Activated naive CD4-positive, alpha-beta T cell treated with anti-CD3 and anti-CD28 coated beads, Interleukin-2, amount 50 U/mL, for 24 hours (primary cell): ENCODE results near the gene STARD8.
"Not testable (repeated sequence)": the region's sequence is repeated elsewhere in the genome, so short reads cannot be mapped to it uniquely, and the experiment has no call there.

ENCODE experiments used
- H3K27ac Mint-ChIP-seq: one replicate; pipeline ENCODE4 v1.8.0; 2021; ENCODE audit warnings: mild to moderate bottlenecking, mixed read lengths
- H3K27me3 Mint-ChIP-seq: one replicate; pipeline ENCODE4 v1.8.0; 2021; ENCODE audit warnings: mixed read lengths
- H3K36me3 Mint-ChIP-seq: one replicate; pipeline ENCODE4 v1.8.0; 2021; ENCODE audit warnings: mixed read lengths
- H3K4me1 Mint-ChIP-seq: one replicate; pipeline ENCODE4 v1.8.0; 2021; ENCODE audit warnings: mixed read lengths
- H3K4me3 Mint-ChIP-seq: one replicate; pipeline ENCODE4 v1.8.0; 2021; ENCODE audit warnings: mild to moderate bottlenecking, mixed read lengths
- H3K9me3 Mint-ChIP-seq: one replicate; pipeline ENCODE4 v1.8.0; 2021; ENCODE audit warnings: mixed read lengths

Gene STARD8

DNA sequence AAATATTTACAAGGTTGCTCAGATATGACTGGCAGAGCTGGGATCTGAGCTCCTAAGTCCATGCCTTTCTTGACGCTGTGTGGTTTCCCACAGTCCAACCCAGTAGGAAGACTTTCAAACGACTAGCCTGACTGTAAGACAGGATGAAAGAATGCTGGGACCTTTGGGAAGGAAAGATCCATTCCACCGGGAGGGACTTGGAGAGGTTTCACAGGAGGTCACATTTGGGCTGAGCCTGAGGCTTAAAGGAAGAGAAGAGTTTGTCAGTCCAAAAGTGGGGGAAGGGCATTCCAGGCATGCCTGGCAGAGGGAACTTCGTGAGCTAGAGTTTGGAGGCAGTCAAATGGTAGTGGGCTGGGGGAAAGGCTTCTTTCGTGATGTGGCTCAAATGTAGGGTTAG, 1.5 kb downstream of the STARD8 start:
- Mint-ChIP-seq H3K27me3 (no peaks in the 10 kb centered on the region), H3K4me3 (no peak overlapping the region), H3K27ac (no peak overlapping the region), H3K9me3 (no peaks in the 10 kb centered on the region), H3K36me3 (no peaks in the 10 kb centered on the region), H3K4me1 (no peaks in the 10 kb centered on the region)

DNA sequence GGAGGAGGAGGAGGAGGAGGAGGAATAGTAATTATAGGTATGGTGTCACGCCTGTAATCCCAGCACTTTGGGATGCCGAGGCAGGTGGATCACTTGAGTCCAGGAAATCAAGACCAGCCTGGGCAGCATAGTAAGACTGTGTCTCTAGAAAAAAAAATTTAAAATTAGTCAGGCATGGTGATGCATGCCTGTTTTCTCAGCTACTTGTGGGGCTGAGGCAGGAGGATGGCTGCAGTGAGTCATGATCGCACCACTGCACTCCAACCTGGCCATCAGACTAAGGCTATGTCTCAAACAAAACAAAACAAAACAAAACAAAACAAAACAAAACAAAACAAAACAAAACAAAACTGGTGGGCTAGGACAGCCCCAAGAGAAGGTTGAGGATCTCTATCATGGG, 3.0 kb downstream of the STARD8 start:
- H3K36me3 Mint-ChIP-seq = no peaks in the 10 kb centered on the region
- no peaks in the 10 kb centered on the region for H3K9me3 Mint-ChIP-seq
- no peaks in the 10 kb centered on the region for H3K27me3 Mint-ChIP-seq
- no peak overlapping the region for H3K27ac Mint-ChIP-seq
- H3K4me3 Mint-ChIP-seq = no peak overlapping the region
- H3K4me1 Mint-ChIP-seq = no peaks in the 10 kb centered on the region

GRCh38 chrX:68651110-68651509, 3.6 kb downstream of the STARD8 start:
- Mint-ChIP-seq H3K9me3 (no peaks in the 10 kb centered on the region), H3K4me3 (no peak overlapping the region)

GRCh38 chrX:68652326-68653170, 5.1 kb downstream of the STARD8 start:
- no peaks in the 10 kb centered on the region for H3K9me3 Mint-ChIP-seq
- no peaks in the 10 kb centered on the region for H3K36me3 Mint-ChIP-seq
- no peaks in the 10 kb centered on the region for H3K27me3 Mint-ChIP-seq
- no peaks in the 10 kb centered on the region for H3K4me1 Mint-ChIP-seq
- H3K4me3 Mint-ChIP-seq = no peak overlapping the region
- no peak overlapping the region for H3K27ac Mint-ChIP-seq

More at GRCh38 chrX:68651110-68651509, 3.6 kb downstream of the STARD8 start:
- no peak overlapping the region for H3K27ac Mint-ChIP-seq
- H3K4me1 Mint-ChIP-seq = no peaks in the 10 kb centered on the region
- H3K27me3 Mint-ChIP-seq = no peaks in the 10 kb centered on the region
- no peaks in the 10 kb centered on the region for H3K36me3 Mint-ChIP-seq

DNA sequence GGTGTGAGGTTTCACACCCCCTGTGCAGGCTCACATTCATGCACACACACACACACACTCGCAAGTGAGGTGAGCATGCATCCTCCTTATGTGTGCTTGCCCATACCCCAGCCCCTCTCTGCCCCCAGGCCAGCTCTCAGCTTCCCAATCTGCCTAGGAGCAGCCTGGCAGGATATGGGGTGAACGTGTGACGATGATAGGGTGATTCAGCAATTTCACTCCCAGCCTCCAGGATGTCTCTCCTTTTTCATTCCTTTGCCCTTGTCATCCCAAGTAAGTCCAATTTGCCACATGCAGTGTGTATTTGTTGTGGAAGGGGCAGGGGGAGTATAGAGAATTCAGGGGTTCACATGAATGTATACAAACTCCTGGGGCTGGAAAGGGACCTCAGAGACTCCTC, 7.2 kb downstream of the STARD8 start:
- no peak overlapping the region for H3K27ac Mint-ChIP-seq
- H3K4me1 Mint-ChIP-seq = no peaks in the 10 kb centered on the region
- H3K36me3 Mint-ChIP-seq = no peaks in the 10 kb centered on the region
- no peaks in the 10 kb centered on the region for H3K9me3 Mint-ChIP-seq
- no peaks in the 10 kb centered on the region for H3K27me3 Mint-ChIP-seq
- no peak overlapping the region for H3K4me3 Mint-ChIP-seq

DNA sequence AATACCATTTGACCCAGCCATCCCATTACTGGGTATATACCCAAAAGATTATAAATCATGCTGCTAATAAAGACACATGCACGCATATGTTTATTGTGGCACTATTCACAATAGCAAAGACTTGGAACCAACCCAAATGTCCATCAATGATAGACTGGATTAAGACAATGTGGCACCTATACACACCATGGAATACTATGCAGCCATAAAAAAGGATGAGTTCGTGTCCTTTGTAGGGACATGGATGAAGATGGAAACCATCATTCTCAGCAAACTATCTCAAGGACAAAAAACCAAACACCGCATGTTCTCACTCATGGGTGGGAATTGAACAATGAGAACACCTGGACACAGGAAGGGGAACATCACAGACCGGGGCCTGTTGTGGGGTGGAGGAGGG, 9.0 kb downstream of the STARD8 start:
- not testable (repeated sequence) for H3K4me3 Mint-ChIP-seq, H3K9me3 Mint-ChIP-seq, H3K36me3 Mint-ChIP-seq, H3K27me3 Mint-ChIP-seq, H3K4me1 Mint-ChIP-seq, H3K27ac Mint-ChIP-seq

DNA sequence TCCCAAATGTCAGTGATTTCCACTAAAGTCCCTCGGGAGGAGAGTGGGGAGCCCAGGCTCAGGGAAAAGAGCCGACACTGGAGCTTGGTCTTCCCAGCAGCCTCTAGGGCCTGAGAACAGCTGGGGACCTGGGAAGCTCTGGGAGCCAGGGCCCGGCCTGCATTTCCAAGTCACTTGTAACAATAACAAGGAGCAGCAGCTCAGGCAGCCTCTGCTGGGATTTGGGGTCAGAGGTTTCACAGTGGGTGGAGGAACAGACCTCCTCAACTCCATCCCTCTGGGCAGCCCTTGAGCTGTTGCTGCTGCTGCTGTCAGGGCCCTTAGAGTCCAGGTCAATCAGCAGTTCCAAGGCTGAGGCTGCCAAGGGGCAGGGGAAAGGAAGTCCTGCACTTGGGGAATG, 11.1 kb downstream of the STARD8 start:
- H3K27ac Mint-ChIP-seq = no peak overlapping the region
- H3K4me1 Mint-ChIP-seq = no peaks in the 10 kb centered on the region
- H3K4me3 Mint-ChIP-seq = no peak overlapping the region
- no peaks in the 10 kb centered on the region for H3K9me3 Mint-ChIP-seq
- no peaks in the 10 kb centered on the region for H3K27me3 Mint-ChIP-seq
- H3K36me3 Mint-ChIP-seq = no peaks in the 10 kb centered on the region

GRCh38 chrX:68659385-68659784, 11.9 kb downstream of the STARD8 start:
- Mint-ChIP-seq H3K9me3 (no peaks in the 10 kb centered on the region), H3K27ac (no peak overlapping the region), H3K36me3 (no peaks in the 10 kb centered on the region), H3K27me3 (no peaks in the 10 kb centered on the region), H3K4me3 (no peak overlapping the region), H3K4me1 (no peaks in the 10 kb centered on the region)

- no peak overlapping the region for H3K27ac Mint-ChIP-seq
- H3K9me3 Mint-ChIP-seq = no peaks in the 10 kb centered on the region
- H3K36me3 Mint-ChIP-seq = no peaks in the 10 kb centered on the region
- no peak overlapping the region for H3K4me3 Mint-ChIP-seq
- H3K27me3 Mint-ChIP-seq = no peaks in the 10 kb centered on the region
- no peaks in the 10 kb centered on the region for H3K4me1 Mint-ChIP-seq
Observed at GRCh38 chrX:68659786-68660185, 12.3 kb downstream of the STARD8 start.

DNA sequence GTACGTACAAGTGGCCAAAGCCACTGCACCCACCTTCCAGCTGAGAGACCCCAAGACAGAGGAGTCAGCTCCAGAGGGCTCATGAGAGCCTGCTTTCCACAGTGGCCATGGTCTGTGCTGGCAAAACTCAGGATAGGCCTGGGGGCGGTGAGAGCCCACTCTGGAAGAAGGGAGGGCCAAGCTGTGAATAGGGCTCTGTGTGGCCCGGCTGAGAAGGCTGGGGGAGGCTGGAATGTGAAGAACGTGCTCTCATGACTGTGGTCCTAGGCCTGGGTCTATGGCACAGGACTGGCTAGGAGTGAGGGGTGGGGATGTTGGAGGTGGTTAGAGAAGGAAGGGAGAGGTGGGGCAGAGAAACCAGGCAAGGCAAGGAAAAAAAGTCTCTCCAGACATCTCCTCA, 13.3 kb downstream of the STARD8 start:
- H3K4me1 Mint-ChIP-seq = no peaks in the 10 kb centered on the region
- H3K9me3 Mint-ChIP-seq = no peaks in the 10 kb centered on the region
- no peak overlapping the region for H3K27ac Mint-ChIP-seq
- no peak overlapping the region for H3K4me3 Mint-ChIP-seq
- no peaks in the 10 kb centered on the region for H3K36me3 Mint-ChIP-seq
- no peaks in the 10 kb centered on the region for H3K27me3 Mint-ChIP-seq

DNA sequence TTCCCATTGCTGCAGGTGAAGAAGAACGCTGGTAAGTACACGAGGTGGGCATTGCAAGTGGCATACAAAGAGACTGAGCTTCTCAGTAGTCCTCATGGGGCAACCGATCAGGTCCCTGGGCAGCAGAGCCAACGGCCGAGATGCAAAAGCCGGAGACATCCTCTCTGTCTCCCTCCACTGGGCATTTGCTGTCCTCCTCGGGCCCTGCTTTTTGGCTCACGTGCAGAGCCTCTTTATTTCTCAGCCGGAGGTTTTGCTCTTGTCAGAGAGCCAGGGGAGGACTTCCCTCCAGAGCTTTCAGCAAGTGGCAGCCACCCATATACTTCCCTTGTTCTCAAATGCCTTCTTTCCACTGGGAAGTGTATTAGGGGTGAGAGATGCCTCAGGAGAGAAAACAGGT, 18.0 kb downstream of the STARD8 start:
- Mint-ChIP-seq H3K9me3 (no peaks in the 10 kb centered on the region), H3K27ac (no peak overlapping the region), H3K4me3 (no peak overlapping the region), H3K4me1 (no peaks in the 10 kb centered on the region), H3K36me3 (no peaks in the 10 kb centered on the region), H3K27me3 (no peaks in the 10 kb centered on the region)

GRCh38 chrX:68666580-68666979, 19.1 kb downstream of the STARD8 start:
- no peaks in the 10 kb centered on the region for H3K9me3 Mint-ChIP-seq
- no peak overlapping the region for H3K4me3 Mint-ChIP-seq
- H3K4me1 Mint-ChIP-seq = no peaks in the 10 kb centered on the region
- H3K27ac Mint-ChIP-seq = no peak overlapping the region
- no peaks in the 10 kb centered on the region for H3K27me3 Mint-ChIP-seq
- H3K36me3 Mint-ChIP-seq = no peaks in the 10 kb centered on the region

- Mint-ChIP-seq H3K4me3 (no peak overlapping the region), H3K36me3 (no peaks in the 10 kb centered on the region), H3K4me1 (no peaks in the 10 kb centered on the region), H3K27me3 (no peaks in the 10 kb centered on the region), H3K27ac (no peak overlapping the region), H3K9me3 (no peaks in the 10 kb centered on the region)
Observed at GRCh38 chrX:68669094-68669860, 21.8 kb downstream of the STARD8 start.

GRCh38 chrX:68669871-68670270, 22.4 kb downstream of the STARD8 start:
- H3K27ac Mint-ChIP-seq = no peak overlapping the region
- no peaks in the 10 kb centered on the region for H3K27me3 Mint-ChIP-seq
- H3K36me3 Mint-ChIP-seq = no peaks in the 10 kb centered on the region
- H3K9me3 Mint-ChIP-seq = no peaks in the 10 kb centered on the region
- H3K4me3 Mint-ChIP-seq = no peak overlapping the region
- no peaks in the 10 kb centered on the region for H3K4me1 Mint-ChIP-seq

DNA sequence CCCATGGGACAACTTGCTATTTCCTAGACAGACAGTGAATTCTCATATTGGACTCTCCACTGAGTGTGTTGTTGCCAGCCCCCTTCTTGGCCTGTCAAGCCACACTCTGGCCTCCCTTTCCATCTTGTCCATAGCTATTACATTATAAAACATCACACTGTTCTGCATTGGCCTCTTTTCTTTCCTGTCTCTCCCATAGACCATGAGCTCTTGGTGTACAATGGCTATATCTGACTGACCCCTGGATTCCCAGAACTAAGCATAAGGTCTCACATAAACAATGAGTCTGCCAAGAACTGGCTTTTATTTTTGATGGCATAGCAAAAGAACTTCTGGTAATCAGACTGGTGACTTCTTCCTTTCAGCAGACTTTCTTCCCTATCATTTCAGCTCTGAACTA, 23.8 kb downstream of the STARD8 start:
- no peaks in the 10 kb centered on the region for H3K4me1 Mint-ChIP-seq
- H3K9me3 Mint-ChIP-seq = no peaks in the 10 kb centered on the region
- no peaks in the 10 kb centered on the region for H3K36me3 Mint-ChIP-seq
- H3K4me3 Mint-ChIP-seq = no peak overlapping the region
- no peak overlapping the region for H3K27ac Mint-ChIP-seq
- H3K27me3 Mint-ChIP-seq = no peaks in the 10 kb centered on the region

DNA sequence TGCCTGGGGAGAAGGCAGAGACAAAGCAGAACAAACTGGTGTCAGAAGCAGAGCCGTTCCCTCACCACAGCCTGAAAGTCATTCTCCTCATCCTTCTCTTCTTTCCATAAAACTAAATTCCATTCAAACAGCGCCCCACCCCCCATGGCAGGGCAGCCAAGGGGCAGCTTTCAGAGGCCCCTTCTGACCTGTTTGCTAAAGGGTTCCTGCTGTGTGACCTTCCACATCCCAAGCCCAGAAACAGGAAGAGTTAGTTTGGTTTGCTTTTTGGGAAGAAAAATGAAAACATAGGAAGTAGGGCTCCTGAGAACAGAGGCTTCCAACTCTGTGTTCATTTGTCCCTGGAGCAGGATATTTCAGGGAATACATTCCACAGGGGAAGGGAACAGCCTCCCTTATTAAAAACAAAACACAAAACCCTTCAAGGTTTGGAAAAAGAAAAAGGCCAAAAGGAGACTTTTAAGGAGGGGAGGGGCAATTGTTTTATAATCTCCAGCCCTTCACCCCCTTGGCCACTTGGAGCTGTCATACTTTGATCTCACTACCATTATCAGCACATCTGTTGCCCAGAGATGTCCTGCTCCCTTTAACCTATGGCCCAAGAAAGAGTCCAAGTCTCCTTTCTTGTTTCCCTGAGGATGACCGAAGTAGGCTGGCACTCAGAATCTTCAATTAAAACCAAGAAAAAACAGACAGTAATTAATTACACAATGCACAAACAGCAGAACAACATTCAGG, 25.3 kb downstream of the STARD8 start:
- H3K4me1 Mint-ChIP-seq = no peaks in the 10 kb centered on the region
- no peak overlapping the region for H3K27ac Mint-ChIP-seq
- H3K36me3 Mint-ChIP-seq = no peaks in the 10 kb centered on the region
- H3K27me3 Mint-ChIP-seq = no peaks in the 10 kb centered on the region
- no peak overlapping the region for H3K4me3 Mint-ChIP-seq
- no peaks in the 10 kb centered on the region for H3K9me3 Mint-ChIP-seq
